Common myeloid progenitor, CD34-positive (primary cell): ENCODE measurements around the gene TBC1D5.

Experiments
- CTCF ChIA-PET: fragments of 350-600 bp; sonication (Branson Sonifier 250); formaldehyde crosslinking; loops from one replicate; lab custom pipeline; 2021; ENCODE audit warnings: antibody characterized with exemption; lab: Charles Lee
- POLR2A ChIA-PET: fragments of 350-600 bp; sonication (Branson Sonifier 250); formaldehyde crosslinking; loops from one replicate; lab custom pipeline; 2021; ENCODE audit warnings: antibody characterized with exemption; lab: Charles Lee
- DNase-seq, 3 donors: peaks; one replicate each; pipeline versions ENCODE4 v3.0.0 to v3.0.0-alpha.2; 2013
- H3K27ac ChIP-seq, 2 experiments: 1 replicate in 1 of 2; 2 replicates in 1 of 2; pipeline ENCODE4 v1.7.0; 2013; ENCODE audit warnings: inconsistent platforms in 2 of 2, low read length in 2 of 2, mild to moderate bottlenecking in 2 of 2, low read depth in 1 of 2, moderate library complexity in 1 of 2; ENCODE audit not compliant: severe bottlenecking in 2 of 2, insufficient read depth in 1 of 2, poor library complexity in 1 of 2
- H3K27me3 ChIP-seq, 5 experiments: replicated peaks in 2 of 5; 1 replicate in 3 of 5; 2 replicates in 2 of 5; pipeline versions ENCODE4 v1.6.1 to v1.7.0; 2013; ENCODE audit warnings: low read length in 4 of 5, mild to moderate bottlenecking in 2 of 5, moderate library complexity in 2 of 5, inconsistent platforms in 1 of 5; ENCODE audit not compliant: insufficient read depth in 5 of 5, control insufficient read depth in 4 of 5
- H3K36me3 ChIP-seq, 4 experiments: 1 replicate in 2 of 4; 2 replicates in 2 of 4; pipeline versions ENCODE4 v1.6.1 to v1.7.0; 2013; ENCODE audit warnings: low read length in 3 of 4, control low read depth in 1 of 4, mild to moderate bottlenecking in 1 of 4; ENCODE audit not compliant: control insufficient read depth in 4 of 4, insufficient read depth in 4 of 4
- H3K4me1 ChIP-seq, 4 experiments: 1 replicate in 3 of 4; 2 replicates in 1 of 4; pipeline versions ENCODE4 v1.6.1 to v1.7.1; 2013; ENCODE audit warnings: low read length in 3 of 4, mild to moderate bottlenecking in 3 of 4, control low read depth in 1 of 4, inconsistent platforms in 1 of 4, moderate library complexity in 1 of 4; ENCODE audit not compliant: control insufficient read depth in 4 of 4, insufficient read depth in 4 of 4; ENCODE audit errors: control extremely low read depth in 1 of 4
- H3K4me3 ChIP-seq, 7 experiments: 1 replicate in 4 of 7; 2 replicates in 3 of 7; pipeline versions ENCODE4 v1.5.1 to v1.7.0; 2013; ENCODE audit warnings: mild to moderate bottlenecking in 7 of 7, low read length in 6 of 7, moderate library complexity in 6 of 7, inconsistent platforms in 2 of 7, low read depth in 2 of 7, control low read depth in 1 of 7; ENCODE audit not compliant: insufficient read depth in 4 of 7, control insufficient read depth in 1 of 7; ENCODE audit errors: extremely low read depth in 1 of 7
- H3K9me3 ChIP-seq, 5 experiments: 1 replicate in 4 of 5; 2 replicates in 1 of 5; pipeline versions ENCODE4 v1.6.1 to v1.7.1; 2013; ENCODE audit warnings: low read length in 4 of 5, mild to moderate bottlenecking in 2 of 5, inconsistent platforms in 1 of 5, low read depth in 1 of 5, moderate library complexity in 1 of 5; ENCODE audit not compliant: control insufficient read depth in 4 of 5, insufficient read depth in 2 of 5; ENCODE audit errors: control extremely low read depth in 1 of 5
- WGBS: methylation state at CpG from one replicate; pipeline ENCODE4 v1.1.5; 2013; ENCODE audit not compliant: insufficient coverage; 5-methylcytosine and 5-hydroxymethylcytosine counted together

TBC1D5 gene

DNA sequence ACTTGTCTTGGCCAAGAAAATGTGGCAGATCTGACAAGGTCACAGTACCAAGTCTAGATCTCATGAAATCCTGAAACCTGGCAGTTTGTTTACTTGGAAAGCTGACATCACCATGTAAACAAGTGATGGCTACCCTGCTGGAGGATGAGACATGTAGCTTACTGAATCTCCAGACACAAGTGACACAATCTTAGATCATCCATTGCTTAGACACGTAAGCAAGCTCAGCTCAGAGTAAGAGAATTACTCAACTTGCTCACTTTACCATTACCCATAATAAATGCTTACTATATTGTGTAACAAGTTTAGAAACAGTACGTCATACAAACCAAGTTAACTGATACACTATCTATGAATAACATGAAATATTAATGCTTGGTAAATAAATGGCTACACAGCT lies 263.8 kb downstream of the TBC1D5 start:
- Histone ChIP-seq H3K4me3 (no peak overlapping the region), H3K27me3 (no peaks in the 10 kb centered on the region), H3K27ac (no peak overlapping the region), H3K36me3 (peaks cover 4 to 17% (median 9%) of the 10 kb centered on the region in 4 experiments), H3K9me3 (peaks cover 0 to 11% (median 11%) of the 10 kb centered on the region in 5 experiments), H3K4me1 (no peaks in the 10 kb centered on the region)
- DNase-seq, result no peak
- WGBS, result no CpG with 5 or more reads among the region's 2 CpGs
- CTCF ChIA-PET, result no interaction called here
- POLR2A ChIA-PET, result no interaction called here

GRCh38 chr3:17473761-17474160 lies 268.7 kb downstream of the TBC1D5 start:
- H3K27me3 ChIP-seq, result no peaks in the 10 kb centered on the region
- peak in 2 of 3 donors; percentile 10 to 18 for DNase-seq
- peaks cover 0 to 2% (median 0%) of the 10 kb centered on the region in 4 experiments for H3K4me1 ChIP-seq
- H3K36me3 ChIP-seq, result no peaks in the 10 kb centered on the region
- ChIA-PET POLR2A (no interaction called here), CTCF (interaction anchor here (0.6 to 1.3 kb wide), 5 partner anchors 20 to 853 kb away, joined by 3 read pairs; no protein-coding TSS in a partner anchor)
- no peak overlapping the region for H3K4me3 ChIP-seq
- H3K9me3 ChIP-seq, result no peaks in the 10 kb centered on the region
- no peak overlapping the region for H3K27ac ChIP-seq

GRCh38 chr3:17469954-17470353 lies 272.5 kb downstream of the TBC1D5 start:
- H3K4me3 ChIP-seq, result no peak overlapping the region
- ChIA-PET POLR2A (no interaction called here), CTCF (no interaction called here)
- H3K4me1 ChIP-seq, result peaks cover 0 to 2% (median 0%) of the 10 kb centered on the region in 4 experiments
- no peak overlapping the region for H3K27ac ChIP-seq
- H3K36me3 ChIP-seq, result peaks cover 0 to 3% (median under 1%) of the 10 kb centered on the region in 4 experiments
- H3K9me3 ChIP-seq, result no peaks in the 10 kb centered on the region
- WGBS, result 100% methylated on average over 1 of the region's 1 CpG
- H3K27me3 ChIP-seq, result no peaks in the 10 kb centered on the region
- no peak for DNase-seq

GRCh38 chr3:17469520-17469919 lies 272.9 kb downstream of the TBC1D5 start:
- peaks cover 0 to 3% (median under 1%) of the 10 kb centered on the region in 4 experiments for H3K36me3 ChIP-seq
- DNase-seq, result no peak
- H3K4me1 ChIP-seq, result peaks cover 0 to 2% (median 0%) of the 10 kb centered on the region in 4 experiments
- no peaks in the 10 kb centered on the region for H3K27me3 ChIP-seq
- no peak overlapping the region for H3K4me3 ChIP-seq
- no peak overlapping the region for H3K27ac ChIP-seq
- POLR2A ChIA-PET, result no interaction called here
- no peaks in the 10 kb centered on the region for H3K9me3 ChIP-seq
- CTCF ChIA-PET, result no interaction called here
- no CpG with 5 or more reads among the region's 3 CpGs for WGBS

GRCh38 chr3:17466028-17466427 lies 276.4 kb downstream of the TBC1D5 start:
- CTCF ChIA-PET, result interaction anchor here (0.5 kb wide), 1 partner anchor 155 kb away, joined by 3 read pairs; no protein-coding TSS in a partner anchor
- WGBS, result 92% methylated on average over 2 of the region's 4 CpGs

DNA sequence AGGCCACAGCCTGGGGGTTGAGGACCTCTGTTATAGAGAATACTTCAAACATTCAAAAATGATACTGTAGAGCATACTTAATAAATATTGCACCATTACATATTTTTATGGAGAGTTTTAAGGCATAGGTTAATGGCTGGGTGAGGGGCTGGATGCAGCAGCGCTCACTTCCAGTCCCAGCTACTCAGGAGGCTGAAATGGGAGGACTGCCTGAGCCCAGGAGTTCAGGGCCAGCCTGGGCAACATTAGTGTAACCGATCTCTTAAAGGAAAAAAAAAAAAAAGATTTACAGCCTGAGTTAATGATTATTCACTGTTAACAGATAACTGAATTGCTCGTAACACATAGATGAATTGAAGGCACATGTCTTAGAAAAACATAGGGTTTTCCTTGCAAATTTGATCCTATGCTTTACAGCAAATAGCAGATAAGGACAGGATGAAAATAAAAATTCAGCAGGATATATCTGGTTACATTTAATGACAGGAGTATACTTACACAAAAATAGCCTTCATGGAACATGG lies 282.9 kb downstream of the TBC1D5 start:
- H3K9me3 ChIP-seq, result peaks cover 0 to 13% (median 0%) of the 10 kb centered on the region in 5 experiments
- no peaks in the 10 kb centered on the region for H3K27me3 ChIP-seq
- no peaks in the 10 kb centered on the region for H3K4me1 ChIP-seq
- ChIA-PET POLR2A (no interaction called here), CTCF (no interaction called here)
- WGBS, result 67% methylated on average over 3 of the region's 3 CpGs
- H3K36me3 ChIP-seq, result peaks cover 2 to 18% (median 6%) of the 10 kb centered on the region in 4 experiments
- no peak overlapping the region for H3K27ac ChIP-seq
- DNase-seq, result no peak
- no peak overlapping the region for H3K4me3 ChIP-seq

More at GRCh38 chr3:17466028-17466427, 276.4 kb downstream of the TBC1D5 start:
- POLR2A ChIA-PET, result no interaction called here
- Histone ChIP-seq H3K27ac (no peak overlapping the region), H3K36me3 (peaks cover 0 to 3% (median 2%) of the 10 kb centered on the region in 4 experiments), H3K27me3 (no peaks in the 10 kb centered on the region), H3K9me3 (no peaks in the 10 kb centered on the region), H3K4me1 (peaks cover 0 to 2% (median 0%) of the 10 kb centered on the region in 4 experiments), H3K4me3 (no peak overlapping the region)
- DNase-seq, result no peak

DNA sequence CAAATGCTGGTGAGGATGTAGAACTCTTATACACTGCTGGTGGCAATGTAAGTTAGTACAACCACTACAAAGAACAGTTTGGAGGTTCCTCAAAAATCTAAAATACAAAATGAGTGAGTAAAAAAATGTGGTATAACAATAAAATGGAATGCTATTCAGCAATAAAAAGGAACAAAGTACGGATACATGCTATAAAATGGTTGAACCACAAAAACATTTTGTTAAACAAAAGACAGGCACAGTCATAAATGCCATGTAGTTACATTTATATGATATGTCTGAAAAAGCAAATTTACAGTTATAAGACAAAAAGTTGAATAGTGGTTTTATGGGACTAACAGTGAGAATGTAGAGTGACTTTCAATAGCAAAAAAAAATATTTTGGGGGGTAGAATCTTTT lies 285.8 kb downstream of the TBC1D5 start:
- no peaks in the 10 kb centered on the region for H3K4me1 ChIP-seq
- ChIA-PET POLR2A (no interaction called here), CTCF (no interaction called here)
- no peak overlapping the region for H3K27ac ChIP-seq
- no peaks in the 10 kb centered on the region for H3K27me3 ChIP-seq
- H3K4me3 ChIP-seq, result no peak overlapping the region
- peaks cover 0 to 20% (median 2%) of the 10 kb centered on the region in 5 experiments for H3K9me3 ChIP-seq
- no CpG with 5 or more reads among the region's 1 CpG for WGBS
- no peak for DNase-seq
- H3K36me3 ChIP-seq, result peaks cover 2 to 19% (median 6%) of the 10 kb centered on the region in 4 experiments
